ENCODE measurements around the gene OBP2B. TPM values are rescaled to one million over a fixed set of nuclear protein-coding genes. Genes with fewer than 3 reads are reported as not detected.

The OBP2B gene
- total and polyA plus RNA-seq, 2 experiments from 2014 or later: not detected

DNA sequence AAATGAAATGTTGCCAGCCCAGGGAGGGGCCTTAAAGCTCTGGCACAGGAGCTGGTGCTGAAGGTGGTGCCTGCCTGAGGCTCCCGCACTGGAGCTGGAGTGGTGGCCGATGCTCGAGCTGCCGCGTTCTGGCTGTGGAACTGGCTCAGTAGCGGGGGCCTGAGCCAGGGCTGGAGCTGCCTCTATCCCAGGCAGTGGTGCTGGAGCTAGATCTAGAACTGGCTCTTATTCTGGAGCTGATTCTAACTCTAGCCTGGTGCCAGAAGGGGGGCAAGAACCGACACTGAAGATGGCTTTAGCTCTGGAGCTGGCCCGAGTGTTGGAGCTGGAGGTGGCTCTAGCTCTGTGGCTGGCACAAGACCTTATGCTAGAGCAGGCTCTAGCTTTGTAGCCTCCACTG, 19.2 kb downstream of the OBP2B start:
- no peak for ATAC-seq
- TF ChIP-seq EZH2phosphoT487 (IDR thresholded peaks at IDR 0.05; ENCODE audit: unreplicated experiment) (no peak), JUNB (IDR thresholded peaks at IDR 0.05; ENCODE audit: unreplicated experiment) (no peak), CREB1 (CRISPR knock-in tag; IDR thresholded peaks at IDR 0.05; ENCODE audit: low read depth) (no peak), STAT1 (IDR thresholded peaks at IDR 0.05; ENCODE audit: unreplicated experiment) (no peak), CTCF (conservative IDR thresholded peaks at IDR 0.05; ENCODE audit: low read depth in 2 of 2) (no peak)
- TF ChIP-seq, protein P1, sequence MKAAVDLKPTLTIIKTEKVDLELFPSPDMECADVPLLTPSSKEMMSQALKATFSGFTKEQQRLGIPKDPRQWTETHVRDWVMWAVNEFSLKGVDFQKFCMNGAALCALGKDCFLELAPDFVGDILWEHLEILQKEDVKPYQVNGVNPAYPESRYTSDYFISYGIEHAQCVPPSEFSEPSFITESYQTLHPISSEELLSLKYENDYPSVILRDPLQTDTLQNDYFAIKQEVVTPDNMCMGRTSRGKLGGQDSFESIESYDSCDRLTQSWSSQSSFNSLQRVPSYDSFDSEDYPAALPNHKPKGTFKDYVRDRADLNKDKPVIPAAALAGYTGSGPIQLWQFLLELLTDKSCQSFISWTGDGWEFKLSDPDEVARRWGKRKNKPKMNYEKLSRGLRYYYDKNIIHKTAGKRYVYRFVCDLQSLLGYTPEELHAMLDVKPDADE (IDR thresholded peaks at IDR 0.05): no peak
- TF ChIP-seq, protein P2, sequence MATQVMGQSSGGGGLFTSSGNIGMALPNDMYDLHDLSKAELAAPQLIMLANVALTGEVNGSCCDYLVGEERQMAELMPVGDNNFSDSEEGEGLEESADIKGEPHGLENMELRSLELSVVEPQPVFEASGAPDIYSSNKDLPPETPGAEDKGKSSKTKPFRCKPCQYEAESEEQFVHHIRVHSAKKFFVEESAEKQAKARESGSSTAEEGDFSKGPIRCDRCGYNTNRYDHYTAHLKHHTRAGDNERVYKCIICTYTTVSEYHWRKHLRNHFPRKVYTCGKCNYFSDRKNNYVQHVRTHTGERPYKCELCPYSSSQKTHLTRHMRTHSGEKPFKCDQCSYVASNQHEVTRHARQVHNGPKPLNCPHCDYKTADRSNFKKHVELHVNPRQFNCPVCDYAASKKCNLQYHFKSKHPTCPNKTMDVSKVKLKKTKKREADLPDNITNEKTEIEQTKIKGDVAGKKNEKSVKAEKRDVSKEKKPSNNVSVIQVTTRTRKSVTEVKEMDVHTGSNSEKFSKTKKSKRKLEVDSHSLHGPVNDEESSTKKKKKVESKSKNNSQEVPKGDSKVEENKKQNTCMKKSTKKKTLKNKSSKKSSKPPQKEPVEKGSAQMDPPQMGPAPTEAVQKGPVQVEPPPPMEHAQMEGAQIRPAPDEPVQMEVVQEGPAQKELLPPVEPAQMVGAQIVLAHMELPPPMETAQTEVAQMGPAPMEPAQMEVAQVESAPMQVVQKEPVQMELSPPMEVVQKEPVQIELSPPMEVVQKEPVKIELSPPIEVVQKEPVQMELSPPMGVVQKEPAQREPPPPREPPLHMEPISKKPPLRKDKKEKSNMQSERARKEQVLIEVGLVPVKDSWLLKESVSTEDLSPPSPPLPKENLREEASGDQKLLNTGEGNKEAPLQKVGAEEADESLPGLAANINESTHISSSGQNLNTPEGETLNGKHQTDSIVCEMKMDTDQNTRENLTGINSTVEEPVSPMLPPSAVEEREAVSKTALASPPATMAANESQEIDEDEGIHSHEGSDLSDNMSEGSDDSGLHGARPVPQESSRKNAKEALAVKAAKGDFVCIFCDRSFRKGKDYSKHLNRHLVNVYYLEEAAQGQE (IDR thresholded peaks at IDR 0.05; ENCODE audit: unreplicated experiment): no peak
- no peaks in the 10 kb centered on the region for H3K36me3 Mint-ChIP-seq (ENCODE audit: low read depth)
- H3K27ac ChIP-seq (ENCODE audit: low read depth): no peak overlapping the region
- no peaks in the 10 kb centered on the region for H3K4me1 ChIP-seq (ENCODE audit: insufficient read depth)
- H2AFZ ChIP-seq: no peak overlapping the region
- H3K9me2 ChIP-seq (ENCODE audit: insufficient read depth): no peaks in the 10 kb centered on the region
- no peaks in the 10 kb centered on the region for H3F3A ChIP-seq (replicated peaks; ENCODE audit: low read depth)
- peaks cover 10% of the 10 kb centered on the region; the same call in 1 of the 2 replicates for H3K27me3 ChIP-seq (ENCODE audit: insufficient read depth)
- no peak overlapping the region for H3K4me3 ChIP-seq
- no peak overlapping the region for H3K4me2 ChIP-seq
- H3K9me3 Mint-ChIP-seq: 0 out of 3 replicates have a peak, but pooled peaks cover 2% of the 10 kb centered on the region
- H3K79me2 ChIP-seq (replicated peaks; ENCODE audit: insufficient read depth): no peaks in the 10 kb centered on the region
- H3K27me3 Mint-ChIP-seq (ENCODE audit: insufficient read depth, low read depth, poor library complexity): peaks cover 20% of the 10 kb centered on the region
- H3K27ac Mint-ChIP-seq: no peak overlapping the region
- no peaks in the 10 kb centered on the region for H3K36me3 ChIP-seq (ENCODE audit: insufficient read depth)
- no peak overlapping the region for H3K4me3 Mint-ChIP-seq
- peaks cover 2% of the 10 kb centered on the region; the same call in 1 of the 3 replicates for H3K4me1 Mint-ChIP-seq
- no peaks in the 10 kb centered on the region for H4K20me1 ChIP-seq (replicated peaks; ENCODE audit: insufficient read depth)
- DNase-seq (ENCODE audit: low spot score): no peak

DNA sequence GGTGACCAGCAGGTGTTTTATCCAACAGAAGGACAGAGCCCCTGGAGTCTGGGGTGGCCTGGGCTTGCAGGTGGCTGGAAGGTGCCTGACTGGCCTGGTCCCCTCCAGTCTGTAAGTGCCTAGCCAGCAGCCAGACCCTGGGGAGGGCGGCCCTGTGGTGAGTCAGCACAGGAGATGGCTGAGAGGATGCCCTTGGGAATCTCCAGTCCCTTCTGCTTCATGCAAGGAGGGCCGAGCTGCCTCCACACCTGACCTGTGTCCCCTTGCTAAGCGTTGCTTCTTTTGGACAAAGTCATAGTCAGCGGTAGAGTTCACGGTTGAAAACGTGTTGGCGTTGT, 20.2 kb downstream of the OBP2B start:
- Histone ChIP-seq H3K27me3 (ENCODE audit: insufficient read depth) (peaks cover 10% of the 10 kb centered on the region; the same call in 1 of the 2 replicates), H2AFZ (no peak overlapping the region), H3K79me2 (replicated peaks; ENCODE audit: insufficient read depth) (no peaks in the 10 kb centered on the region), H4K20me1 (replicated peaks; ENCODE audit: insufficient read depth) (no peaks in the 10 kb centered on the region), H3K4me3 (no peak overlapping the region), H3K9me2 (ENCODE audit: insufficient read depth) (no peaks in the 10 kb centered on the region), H3F3A (replicated peaks; ENCODE audit: low read depth) (no peaks in the 10 kb centered on the region), H3K4me2 (no peak overlapping the region), H3K4me1 (ENCODE audit: insufficient read depth) (no peaks in the 10 kb centered on the region), H3K36me3 (ENCODE audit: insufficient read depth) (no peaks in the 10 kb centered on the region), H3K27ac (ENCODE audit: low read depth) (no peak overlapping the region)
- peaks cover 21% of the 10 kb centered on the region for H3K27me3 Mint-ChIP-seq (ENCODE audit: insufficient read depth, low read depth, poor library complexity)
- H3K9me3 Mint-ChIP-seq: 0 out of 3 replicates have a peak, but pooled peaks cover 2% of the 10 kb centered on the region
- H3K27ac Mint-ChIP-seq: no peak overlapping the region
- TF ChIP-seq, protein P2 (IDR thresholded peaks at IDR 0.05; ENCODE audit: unreplicated experiment): no peak
- TF ChIP-seq JUNB (IDR thresholded peaks at IDR 0.05; ENCODE audit: unreplicated experiment) (no peak), CTCF (conservative IDR thresholded peaks at IDR 0.05; ENCODE audit: low read depth in 2 of 2) (no peak)
- peaks cover 2% of the 10 kb centered on the region; the same call in 1 of the 3 replicates for H3K4me1 Mint-ChIP-seq
- no peaks in the 10 kb centered on the region for H3K36me3 Mint-ChIP-seq (ENCODE audit: low read depth)
- DNase-seq (ENCODE audit: low spot score): no peak
- no peak for ATAC-seq
- H3K4me3 Mint-ChIP-seq: no peak overlapping the region

Measured in GM23338 (cell line).